GM19193 (cell line): ENCODE data around the gene MYL11.

ENCODE experiments used
- POLR2A ChIP-seq: IDR thresholded peaks from 4 replicates; pipeline ENCODE4 v1.6.1; 2011; ENCODE audit not compliant: insufficient read depth, insufficient read length; ENCODE audit errors: extremely low read depth

Gene MYL11

GRCh38 chr16:30367349-30368009, 7.1 kb upstream of the MYL11 start:
- TF ChIP-seq POLR2A, result no peak

GRCh38 chr16:30368122-30368791, 6.3 kb upstream of the MYL11 start:
- TF ChIP-seq POLR2A, result no peak

- no peak for TF ChIP-seq POLR2A
These were observed 5.9 kb upstream of the MYL11 start for GRCh38 chr16:30368792-30369090.

GRCh38 chr16:30369091-30369937, 5.3 kb upstream of the MYL11 start:
- TF ChIP-seq POLR2A, result no peak

GRCh38 chr16:30369938-30370455, 4.6 kb upstream of the MYL11 start:
- peak; percentile 63 for TF ChIP-seq POLR2A

GRCh38 chr16:30370456-30371247, 4.0 kb upstream of the MYL11 start, which contains the start of gene TBC1D10B:
TSS of gene TBC1D10B (minus strand) at chr16:30370494. CDS start at chr16:30370183, 311 bp downstream.
- no peak for TF ChIP-seq POLR2A

GRCh38 chr16:30371248-30371816, 3.3 kb upstream of the MYL11 start:
- TF ChIP-seq POLR2A, result peak; percentile 66

- no peak for TF ChIP-seq POLR2A
These were observed 2.4 kb upstream of the MYL11 start for GRCh38 chr16:30372038-30372712.

GRCh38 chr16:30372725-30373124, 1.9 kb upstream of the MYL11 start:
- no peak for TF ChIP-seq POLR2A

- no peak for TF ChIP-seq POLR2A
These were observed 1.3 kb downstream of the MYL11 start for GRCh38 chr16:30375864-30376263.

- TF ChIP-seq POLR2A, result no peak
These were observed 1.9 kb downstream of the MYL11 start for GRCh38 chr16:30376461-30376902.

GRCh38 chr16:30377050-30377811, 2.6 kb downstream of the MYL11 start:
- TF ChIP-seq POLR2A, result no peak

GRCh38 chr16:30377812-30378235, 3.2 kb downstream of the MYL11 start:
- TF ChIP-seq POLR2A, result peak; percentile 59
